Measurements from ENCODE around the gene SLK.

GRCh38 chr10:104061196-104061595 lies 94.3 kb downstream of the SLK start:
- TF ChIP-seq, protein P1, sequence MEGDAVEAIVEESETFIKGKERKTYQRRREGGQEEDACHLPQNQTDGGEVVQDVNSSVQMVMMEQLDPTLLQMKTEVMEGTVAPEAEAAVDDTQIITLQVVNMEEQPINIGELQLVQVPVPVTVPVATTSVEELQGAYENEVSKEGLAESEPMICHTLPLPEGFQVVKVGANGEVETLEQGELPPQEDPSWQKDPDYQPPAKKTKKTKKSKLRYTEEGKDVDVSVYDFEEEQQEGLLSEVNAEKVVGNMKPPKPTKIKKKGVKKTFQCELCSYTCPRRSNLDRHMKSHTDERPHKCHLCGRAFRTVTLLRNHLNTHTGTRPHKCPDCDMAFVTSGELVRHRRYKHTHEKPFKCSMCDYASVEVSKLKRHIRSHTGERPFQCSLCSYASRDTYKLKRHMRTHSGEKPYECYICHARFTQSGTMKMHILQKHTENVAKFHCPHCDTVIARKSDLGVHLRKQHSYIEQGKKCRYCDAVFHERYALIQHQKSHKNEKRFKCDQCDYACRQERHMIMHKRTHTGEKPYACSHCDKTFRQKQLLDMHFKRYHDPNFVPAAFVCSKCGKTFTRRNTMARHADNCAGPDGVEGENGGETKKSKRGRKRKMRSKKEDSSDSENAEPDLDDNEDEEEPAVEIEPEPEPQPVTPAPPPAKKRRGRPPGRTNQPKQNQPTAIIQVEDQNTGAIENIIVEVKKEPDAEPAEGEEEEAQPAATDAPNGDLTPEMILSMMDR (IDR thresholded peaks at IDR 0.05; ENCODE audit: low read length): no peak
- TF ChIP-seq EZH2 (optimal IDR thresholded peaks at IDR 0.05; ENCODE audit: low read depth, low read length): no peak
- TF ChIP-seq EZH2phosphoT487 (IDR thresholded peaks at IDR 0.05; ENCODE audit: low read length): no peak
